HG03159 (cell line): ENCODE measurements around the gene KRTAP5-5.
"Not testable (repeated sequence)": the region's sequence is repeated elsewhere in the genome, so short reads cannot be mapped to it uniquely, and the experiment has no call there.

Experiments
- ATAC-seq: cut with Tn5 transposase; IDR thresholded peaks from one replicate; pipeline ENCODE4 v1.9.1; 2021; ENCODE audit warnings: mild to moderate bottlenecking, moderate library complexity; ENCODE audit not compliant: unreplicated experiment

The KRTAP5-5 gene, protein sequence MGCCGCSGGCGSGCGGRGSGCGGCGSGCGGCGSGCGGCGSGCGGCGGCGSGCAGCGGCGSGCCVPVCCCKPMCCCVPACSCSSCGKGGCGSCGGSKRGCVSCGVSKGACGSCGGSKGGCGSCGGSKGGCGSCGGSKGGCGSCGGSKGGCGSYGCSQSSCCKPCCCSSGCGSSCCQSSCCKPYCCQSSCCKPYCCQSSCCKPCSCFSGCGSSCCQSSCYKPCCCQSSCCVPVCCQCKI

DNA sequence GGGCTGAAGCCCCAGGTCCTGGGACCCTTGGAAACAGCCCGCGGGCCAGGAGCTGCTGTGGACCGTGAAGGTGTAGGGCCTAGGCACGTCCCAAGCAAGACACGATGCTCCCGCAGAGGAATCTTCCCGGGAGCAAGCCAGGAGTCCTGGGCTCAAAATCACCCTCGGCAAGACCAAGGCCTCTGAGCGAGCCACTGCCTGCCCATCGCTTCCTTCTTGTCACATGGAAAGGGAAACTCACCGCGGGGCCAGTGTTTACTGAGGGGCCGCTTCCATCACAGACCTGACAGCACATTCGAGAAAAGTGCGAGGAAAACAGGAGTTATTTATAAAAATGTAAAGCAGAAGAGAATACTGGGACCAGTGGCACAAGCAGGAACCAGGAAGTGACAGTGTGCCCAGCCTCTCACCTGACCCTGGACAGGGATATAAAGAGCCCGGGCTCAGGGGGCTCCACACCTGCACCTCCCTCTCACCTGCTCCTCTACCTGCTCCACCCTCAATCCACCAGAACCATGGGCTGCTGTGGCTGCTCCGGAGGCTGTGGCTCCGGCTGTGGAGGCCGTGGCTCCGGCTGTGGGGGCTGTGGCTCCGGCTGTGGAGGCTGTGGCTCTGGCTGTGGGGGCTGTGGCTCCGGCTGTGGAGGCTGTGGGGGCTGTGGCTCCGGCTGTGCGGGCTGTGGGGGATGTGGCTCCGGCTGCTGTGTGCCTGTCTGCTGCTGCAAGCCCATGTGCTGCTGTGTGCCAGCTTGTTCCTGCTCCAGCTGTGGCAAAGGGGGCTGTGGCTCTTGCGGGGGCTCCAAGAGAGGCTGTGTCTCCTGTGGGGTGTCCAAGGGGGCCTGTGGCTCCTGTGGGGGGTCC is at the start of gene KRTAP5-5:
Gene KRTAP5-5, plus strand, starts transcription at position 450 of the 860 bp plus-strand sequence. Its CDS starts 66 bp downstream, at position 516.
- no peak for ATAC-seq

DNA sequence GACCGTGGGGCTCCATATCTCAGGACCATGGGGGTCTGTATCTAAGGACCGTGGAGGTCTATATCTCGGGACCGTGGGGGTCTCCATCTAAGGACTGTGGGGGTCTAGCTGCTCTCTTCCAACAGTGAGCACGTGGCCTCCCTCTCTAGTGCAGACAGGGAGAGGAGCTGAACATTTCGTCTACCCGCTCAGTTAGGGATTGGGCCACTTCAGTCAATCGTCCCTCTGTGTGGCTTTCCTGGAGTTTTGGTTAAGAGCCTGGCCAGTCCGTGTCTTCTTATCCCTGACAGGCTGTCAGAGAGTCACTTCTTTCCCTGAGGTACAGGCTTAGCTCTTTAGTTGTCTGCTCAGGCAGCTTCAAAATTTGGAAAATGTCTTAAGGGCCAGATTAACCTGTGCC is 47.6 kb upstream of the KRTAP5-5 start:
- ATAC-seq: no peak

DNA sequence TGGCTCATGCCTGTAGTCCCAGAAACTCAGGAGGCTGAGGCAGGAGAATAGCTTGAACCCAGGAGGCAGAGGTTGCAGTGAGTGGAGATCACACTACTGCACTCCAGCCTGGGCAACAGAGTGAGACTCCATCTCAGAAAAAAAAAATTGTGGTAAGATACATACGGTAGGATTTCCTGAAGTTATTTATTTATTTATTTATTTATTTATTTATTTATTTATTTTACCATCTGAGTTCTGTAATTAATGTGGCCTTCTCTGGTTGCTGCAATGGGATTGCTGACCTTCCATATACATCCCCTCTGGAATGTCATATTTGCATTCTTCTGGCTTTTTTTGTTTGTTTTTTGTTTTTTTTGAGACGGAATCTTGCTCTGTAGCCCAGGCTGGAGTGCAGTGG is 46.7 kb upstream of the KRTAP5-5 start:
- not testable (repeated sequence) for ATAC-seq

DNA sequence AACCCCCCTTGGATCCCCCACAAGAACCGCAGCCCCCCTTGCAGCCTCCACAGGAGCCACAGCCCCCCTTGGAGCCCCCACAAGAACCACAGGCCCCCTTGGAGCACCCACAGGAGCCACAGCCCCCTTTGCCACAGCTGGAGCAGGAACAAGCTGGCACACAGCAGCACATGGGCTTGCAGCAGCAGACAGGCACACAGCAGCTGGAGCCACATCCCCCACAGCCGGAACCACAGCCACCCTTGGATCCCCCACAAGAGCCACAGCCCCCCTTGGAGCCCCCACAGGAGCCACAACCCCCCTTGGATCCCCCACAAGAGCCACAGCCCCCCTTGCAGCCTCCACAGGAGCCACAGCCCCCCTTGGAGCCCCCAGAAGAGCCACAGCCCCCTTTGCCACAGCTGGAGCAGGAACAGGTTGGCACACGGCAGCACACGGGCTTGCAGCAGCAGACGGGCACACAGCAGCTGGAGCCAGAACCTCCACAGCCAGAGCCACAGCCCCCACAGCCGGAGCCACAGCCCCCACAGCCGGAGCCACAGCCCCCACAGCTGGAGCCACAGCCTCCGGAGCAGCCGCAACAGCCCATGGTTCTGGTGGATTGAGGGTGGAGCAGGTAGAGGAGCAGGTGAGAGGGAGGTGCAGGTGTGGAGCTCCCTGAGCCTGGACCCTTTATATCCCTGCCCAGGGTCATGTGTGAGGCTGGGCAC is 44.8 kb upstream of the KRTAP5-5 start, which contains the start of gene KRTAP5-1:
Gene KRTAP5-1, minus strand, starts transcription at position 623 of the 710 bp plus-strand sequence. Its CDS starts 34 bp downstream, at position 589.
- ATAC-seq: not testable (repeated sequence)

DNA sequence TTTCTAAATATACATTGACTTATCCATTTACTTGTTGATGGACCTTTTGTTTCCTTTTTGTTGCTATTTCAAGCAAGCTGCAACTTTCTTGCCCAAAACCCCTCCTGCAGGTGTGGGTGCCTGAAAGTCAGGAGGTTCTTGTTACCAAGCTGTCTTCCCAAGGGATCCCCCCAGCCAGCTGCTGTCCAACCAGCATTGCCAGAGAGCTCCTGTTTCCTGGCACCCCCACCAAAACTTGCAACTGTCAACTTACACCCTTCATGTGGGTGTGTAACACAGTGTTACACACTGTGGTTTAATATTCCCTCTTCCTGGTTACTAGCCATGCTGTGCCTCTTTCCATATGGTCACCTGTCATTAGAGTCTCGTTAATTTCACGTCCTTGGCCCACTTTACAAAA is 42.9 kb upstream of the KRTAP5-5 start:
- ATAC-seq: no peak

DNA sequence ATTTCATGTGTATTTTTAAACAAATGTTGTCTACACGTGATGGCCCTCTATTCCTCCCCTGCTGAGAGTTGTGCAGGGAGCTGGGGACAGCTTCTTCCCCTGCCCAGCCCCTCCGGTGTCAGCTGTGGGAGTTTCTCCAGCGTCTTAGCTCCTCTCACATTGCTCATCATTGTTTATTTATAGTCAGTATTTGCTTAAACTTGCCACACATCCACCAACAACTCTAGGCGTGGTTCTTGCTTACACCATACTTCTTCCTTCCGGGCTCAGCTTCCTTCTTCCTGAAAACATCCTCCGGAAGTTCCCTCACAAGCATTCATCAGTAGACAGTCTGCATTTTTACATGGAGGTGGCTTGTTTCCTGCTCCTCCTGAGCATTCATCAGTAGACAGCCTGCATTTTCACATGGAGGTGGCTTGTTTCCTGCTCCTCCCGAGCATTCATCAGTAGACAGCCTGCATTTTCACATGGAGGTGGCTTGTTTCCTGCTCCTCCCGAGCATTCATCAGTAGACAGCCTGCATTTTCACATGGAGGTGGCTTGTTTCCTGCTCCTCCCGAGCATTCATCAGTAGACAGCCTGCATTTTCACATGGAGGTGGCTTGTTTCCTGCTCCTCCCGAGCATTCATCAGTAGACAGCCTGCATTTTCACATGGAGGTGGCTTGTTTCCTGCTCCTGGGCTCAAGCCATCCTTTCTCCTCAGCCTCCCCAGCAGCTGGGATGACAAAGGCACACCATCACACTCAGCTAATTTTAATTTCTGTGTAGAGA is 40.2 kb upstream of the KRTAP5-5 start:
- not testable (repeated sequence) for ATAC-seq

DNA sequence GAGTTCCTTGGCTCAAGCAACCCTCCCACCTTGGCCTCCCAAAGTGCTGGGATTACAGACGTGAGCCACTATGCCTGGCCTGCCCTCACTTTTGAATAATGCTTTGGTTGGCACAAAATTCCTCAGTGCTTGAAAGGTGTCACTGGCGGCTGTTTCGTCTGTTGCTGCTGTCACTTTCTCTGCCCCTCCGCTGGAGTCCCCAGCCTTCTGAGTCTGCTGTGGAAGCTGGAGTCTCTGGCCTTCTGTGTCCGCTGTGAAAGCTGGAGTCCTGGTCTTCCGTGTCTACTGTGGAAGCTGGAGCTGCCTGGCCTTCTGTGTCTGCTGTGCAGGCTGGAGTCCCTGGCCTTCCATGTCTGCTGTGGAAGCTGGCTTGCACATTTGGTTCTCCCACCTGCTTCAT is 39.6 kb upstream of the KRTAP5-5 start:
- ATAC-seq: no peak

DNA sequence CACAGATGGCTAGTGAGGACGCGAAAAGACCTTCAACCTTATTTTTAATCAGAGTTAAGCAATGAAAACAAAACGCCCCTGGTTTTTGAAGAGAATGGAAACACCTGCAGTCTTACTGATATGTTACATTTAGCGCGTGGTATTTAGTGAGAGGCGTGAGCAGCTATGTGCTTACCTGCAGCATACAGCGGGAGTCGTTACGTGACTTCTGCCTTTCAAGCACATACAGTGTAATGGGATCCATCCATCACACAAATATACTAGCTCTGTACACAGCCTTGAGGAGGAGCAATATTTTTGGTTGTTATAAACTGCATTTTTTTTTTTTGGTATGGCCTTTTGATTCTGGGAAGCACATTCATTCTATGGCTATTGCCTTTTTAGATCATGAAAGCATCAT is 36.9 kb upstream of the KRTAP5-5 start:
- ATAC-seq: no peak

DNA sequence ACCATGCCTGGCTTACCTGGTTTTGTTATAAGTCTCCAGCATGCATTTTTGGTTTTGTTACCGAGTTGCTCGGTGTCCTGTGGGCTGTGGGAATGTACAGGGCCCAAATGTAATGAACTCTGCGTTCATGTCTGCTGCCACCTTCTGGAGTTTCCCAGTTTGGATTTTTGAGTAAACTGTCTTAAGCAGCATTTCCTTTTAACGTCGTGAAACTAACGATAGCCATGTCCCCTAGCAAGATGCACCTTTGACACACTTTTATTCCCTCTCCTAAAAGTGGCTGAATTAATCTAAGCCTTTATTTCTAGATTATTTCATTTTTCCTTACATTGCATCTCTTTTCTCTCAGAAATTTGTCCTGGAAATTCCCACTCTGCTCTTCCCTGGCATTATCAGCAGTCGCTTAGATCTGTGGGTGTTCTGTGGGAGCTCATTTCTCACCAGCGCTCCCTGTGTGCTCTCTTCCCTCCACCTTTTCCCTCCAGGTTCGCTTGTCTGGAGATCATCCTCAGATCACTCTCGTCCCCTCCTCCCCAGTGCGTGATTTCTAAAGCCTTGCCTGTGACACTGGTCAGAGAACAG is 33.5 kb upstream of the KRTAP5-5 start:
- not testable (repeated sequence) for ATAC-seq

DNA sequence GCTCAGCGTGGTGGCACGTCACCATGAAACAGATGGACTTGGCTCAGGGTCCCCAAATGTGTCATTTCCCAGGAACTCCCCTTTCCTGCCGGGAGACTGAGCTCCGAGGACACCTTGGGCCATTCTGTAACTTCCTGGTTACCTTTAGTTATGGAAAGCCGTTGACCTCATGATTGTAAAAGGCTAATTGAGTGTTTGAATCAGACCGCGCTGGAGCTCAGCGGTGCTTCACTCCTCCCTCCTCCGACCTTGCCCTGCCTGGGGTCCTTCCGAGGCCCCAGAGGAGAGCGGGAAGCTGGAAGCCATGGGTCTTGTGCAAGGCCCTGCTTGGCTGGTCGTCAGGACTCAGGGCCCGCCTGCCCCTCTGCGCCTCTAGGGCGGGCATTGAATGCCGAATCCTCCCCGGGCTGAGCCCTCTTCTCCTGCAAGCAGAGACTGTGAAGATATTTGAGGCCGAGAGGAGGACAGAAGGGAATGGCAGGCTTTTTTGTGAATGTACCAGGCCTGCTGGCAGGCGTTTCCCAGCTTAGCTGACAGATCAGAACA is 32.9 kb upstream of the KRTAP5-5 start:
- ATAC-seq: not testable (repeated sequence)

DNA sequence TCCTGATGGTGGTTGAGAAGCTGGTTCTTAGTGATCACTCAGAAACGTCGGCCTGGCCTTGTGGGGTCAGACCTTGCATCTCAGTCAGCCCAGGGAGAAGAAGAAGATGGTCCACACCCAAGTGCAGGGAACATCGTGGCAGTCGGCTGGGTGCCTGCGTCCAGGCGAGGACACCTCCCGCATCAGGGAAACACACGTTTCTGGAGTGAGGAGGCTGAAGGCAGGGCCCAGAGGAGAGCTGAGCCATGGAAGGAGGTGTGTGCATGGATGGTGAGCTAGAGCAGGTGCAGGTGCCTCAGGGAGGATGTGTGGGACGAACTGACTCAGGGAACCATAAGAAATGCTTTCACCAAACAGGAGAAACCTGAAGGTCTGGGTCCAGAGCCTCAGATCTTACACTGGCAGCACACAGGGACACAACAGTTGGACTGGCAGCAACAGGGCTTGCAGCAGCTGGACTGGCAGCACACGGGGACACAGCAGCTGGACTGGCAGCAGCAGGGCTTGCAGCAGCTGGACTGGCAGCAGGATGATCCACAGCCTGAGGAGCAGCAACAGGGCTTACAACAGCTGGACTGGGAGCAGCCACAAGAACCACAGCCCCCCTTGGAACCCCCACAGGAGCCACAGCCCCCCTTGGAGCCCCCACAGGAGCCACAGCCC is 32.1 kb upstream of the KRTAP5-5 start:
- ATAC-seq: no peak

DNA sequence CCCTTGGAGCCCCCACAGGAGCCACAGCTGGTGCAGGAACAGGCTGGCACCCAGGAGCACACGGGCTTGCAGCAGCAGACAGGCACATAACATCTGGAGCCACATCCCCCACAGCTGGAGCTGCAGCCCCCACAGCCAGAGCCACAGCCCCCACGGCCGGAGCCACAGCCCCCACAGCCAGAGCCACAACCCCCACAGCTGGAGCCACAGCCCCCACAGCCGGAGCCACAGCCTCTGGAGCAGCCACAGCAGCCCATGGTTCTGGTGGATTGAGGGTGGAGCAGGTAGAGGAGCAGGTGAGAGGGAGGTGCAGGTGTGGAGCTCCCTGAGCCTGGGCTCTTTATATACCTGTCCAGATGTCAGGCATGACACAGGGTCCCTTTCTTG is 31.6 kb upstream of the KRTAP5-5 start, which contains the start of gene KRTAP5-2:
Gene KRTAP5-2, minus strand, starts transcription at position 301 of the 387 bp plus-strand sequence. Its CDS starts 44 bp downstream, at position 257.
- ATAC-seq: no peak

DNA sequence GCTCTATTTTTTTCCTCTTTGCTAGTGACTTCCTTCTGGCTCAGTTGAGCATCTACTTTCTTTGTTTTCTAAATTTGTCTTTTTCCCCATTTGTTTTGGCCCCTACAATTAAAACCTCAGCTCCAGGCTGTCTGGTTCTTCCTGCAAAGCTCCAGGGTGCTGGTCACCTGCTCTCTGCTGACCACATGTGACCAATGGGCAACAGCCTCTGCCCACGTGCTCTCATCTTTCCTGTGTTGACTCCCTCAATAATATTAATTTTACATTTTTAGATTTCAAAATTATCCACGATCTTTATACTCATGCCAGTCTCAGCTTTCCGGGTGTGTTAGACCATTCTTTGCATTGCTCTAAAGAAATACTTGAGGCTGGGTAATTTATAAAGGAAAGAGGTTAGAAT is 31.2 kb upstream of the KRTAP5-5 start:
- ATAC-seq: not testable (repeated sequence)

DNA sequence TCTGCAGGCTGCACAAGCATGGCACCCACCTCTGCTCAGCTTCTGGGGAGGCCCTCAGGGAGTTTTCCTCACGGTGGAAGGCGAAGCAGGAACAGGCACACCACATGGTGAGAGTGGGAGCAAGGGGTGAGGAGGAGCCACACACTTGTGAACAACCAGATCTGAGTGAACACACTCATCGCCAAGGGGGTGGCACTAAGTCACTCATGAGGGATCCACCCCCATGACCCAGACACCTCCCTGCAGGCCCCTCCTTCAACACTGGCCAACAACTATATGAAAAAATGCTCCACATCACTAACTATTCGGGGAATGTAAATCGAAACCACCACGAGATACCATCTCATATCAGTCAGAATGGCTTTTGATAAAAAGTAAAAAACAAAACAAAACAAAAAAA is 30.8 kb upstream of the KRTAP5-5 start:
- no peak for ATAC-seq

DNA sequence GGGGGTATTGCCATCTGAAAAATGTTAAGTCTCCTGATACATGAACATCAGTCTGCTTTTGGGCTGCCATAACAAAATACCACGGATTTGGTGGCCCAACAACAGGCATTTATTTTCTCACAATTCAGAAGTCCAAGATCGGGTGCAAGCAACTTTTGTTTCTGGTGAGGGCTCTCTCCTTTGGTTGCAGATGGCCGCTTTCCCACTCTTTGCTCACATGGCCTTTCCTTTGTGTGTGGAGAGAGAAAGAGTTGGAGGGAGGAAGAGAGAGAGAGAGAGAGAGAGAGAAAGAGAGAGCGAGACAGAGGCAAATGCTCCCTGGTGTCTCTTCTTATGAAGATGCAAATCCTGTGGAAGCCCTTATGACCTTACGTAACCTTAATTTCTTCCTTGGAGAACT is 28.9 kb upstream of the KRTAP5-5 start:
- no peak for ATAC-seq

DNA sequence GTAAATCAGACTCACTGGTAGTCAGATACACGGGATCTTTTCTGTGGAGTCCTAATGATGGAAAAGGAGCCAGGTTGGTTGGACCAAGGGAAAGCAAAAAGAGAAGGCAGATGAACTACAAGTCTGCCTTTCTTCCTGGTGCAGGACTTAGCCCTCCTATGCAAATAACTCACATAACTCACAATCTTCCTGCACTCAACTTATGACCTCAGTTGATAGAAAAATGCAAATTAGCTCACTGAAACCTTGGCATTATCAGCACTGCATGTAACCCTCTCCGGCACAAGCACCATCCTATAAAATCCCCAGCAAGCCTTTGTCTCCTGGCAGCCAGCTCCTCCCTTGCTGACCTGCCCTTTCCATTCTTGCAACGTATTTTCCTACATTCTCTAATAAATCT is 27.9 kb upstream of the KRTAP5-5 start:
- ATAC-seq: not testable (repeated sequence)

DNA sequence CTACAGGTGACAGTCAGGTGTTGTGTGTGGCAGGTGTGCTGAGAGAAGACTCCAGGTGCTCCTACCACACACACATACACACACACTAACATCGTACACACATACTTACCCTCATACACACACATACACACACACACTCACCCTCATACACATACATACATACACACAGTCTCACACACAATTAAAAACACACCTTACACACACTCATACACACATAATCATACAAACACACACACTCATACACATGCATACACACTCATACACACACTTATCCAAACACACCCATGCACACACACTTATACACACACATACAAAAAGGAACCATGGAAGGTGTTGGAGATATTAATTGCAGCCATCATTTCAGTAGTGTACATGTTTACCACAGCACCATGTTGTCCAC is 25.9 kb upstream of the KRTAP5-5 start:
- no peak for ATAC-seq

DNA sequence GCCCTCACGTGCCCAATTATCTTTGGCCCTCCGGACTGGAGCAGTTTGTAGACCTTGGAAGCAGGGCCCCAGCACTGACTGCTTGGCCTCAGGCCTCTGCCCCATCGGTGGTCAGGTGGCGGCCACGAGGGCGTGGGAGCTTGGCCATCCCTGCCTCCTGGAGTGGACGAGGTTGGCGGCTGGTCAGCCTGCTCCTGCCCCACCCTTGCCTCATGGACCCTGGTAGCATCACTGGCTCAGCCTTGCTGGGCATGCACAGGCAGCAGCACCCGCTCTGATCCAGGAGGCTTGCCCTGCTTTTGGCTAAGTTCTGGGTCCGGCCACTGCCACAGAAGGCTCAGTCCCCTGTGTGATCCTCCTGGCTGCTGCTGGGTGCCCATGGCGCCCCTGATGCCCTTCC is 25.4 kb upstream of the KRTAP5-5 start:
- no peak for ATAC-seq

DNA sequence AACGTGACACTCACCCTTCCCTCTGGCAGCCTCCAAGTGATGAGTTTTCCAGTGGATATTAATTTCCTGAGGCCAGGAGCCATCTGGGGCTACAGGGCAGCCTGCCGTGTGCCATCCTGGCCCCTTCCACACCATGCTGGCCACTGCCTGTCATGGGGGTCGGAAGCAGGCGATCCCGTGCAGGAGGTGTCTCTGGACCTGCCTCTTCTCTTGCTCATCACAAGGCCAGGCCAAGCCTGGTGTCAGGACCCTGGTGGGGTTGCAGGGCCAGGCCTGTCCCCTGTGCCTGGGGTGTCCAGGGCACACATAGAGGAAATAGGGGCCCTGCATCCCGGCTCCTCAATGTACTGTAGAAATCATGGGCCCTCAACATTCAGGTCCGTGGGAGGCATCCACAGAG is 24.9 kb upstream of the KRTAP5-5 start:
- ATAC-seq: no peak
